HCT116 (cell line): ENCODE data around the gene C17orf114.

Experiments
- ATAC-seq: fragments of 200-7000 bp; cut with Tn5 transposase; 2 replicates; pipeline ENCODE4 v1.9.1; 2020; ENCODE audit warnings: mild to moderate bottlenecking, moderate library complexity
- BruUV-seq: library from RNA; stranded (reverse); fragments of 400-500 nt; replicated peaks from 2 replicates; lab custom pipeline; 2021; lab: Mats Ljungman, UMichigan
- CTCF ChIA-PET: fragments of 300-600 bp; sonication (Branson Sonifier 250); formaldehyde crosslinking; loops from one replicate; lab custom pipeline; 2021; ENCODE audit warnings: antibody characterized with exemption; lab: Charles Lee
- POLR2A ChIA-PET: fragments of 300-600, 350-600 bp; sonication (Branson Sonifier 250); formaldehyde crosslinking; loops from one replicate; lab custom pipeline; 2021; ENCODE audit warnings: antibody characterized with exemption; lab: Charles Lee
- RAD21 ChIA-PET, 2 experiments: fragments of 300-600 bp; sonication (Branson Sonifier 250); formaldehyde crosslinking; loops; one replicate each; lab custom pipeline; 2023; ENCODE audit warnings: low total read pairs in 2 of 2; ENCODE audit not compliant: uncharacterized antibody in 2 of 2, unreplicated experiment in 2 of 2, low non-redundant PET in 1 of 2; lab: Charles Lee
- DNase-seq: peaks from one replicate; pipeline ENCODE4 v3.0.0-alpha.2; 2010; ENCODE audit warnings: low read depth, low spot score
- H2AFZ ChIP-seq: fragments of 200-600 bp; shearing (Covaris generic), sonication (generic); 2 replicates; pipeline ENCODE4 v1.6.1; 2017; ENCODE audit warnings: low read depth, mixed run types, mixed read lengths, antibody characterized with exemption, low read length; ENCODE audit not compliant: poor library complexity, severe bottlenecking
- H3K27ac ChIP-seq: 2 replicates; pipeline ENCODE4 v1.5.1; 2012; ENCODE audit warnings: low read depth, low read length
- H3K27me3 ChIP-seq: fragments of 200-600 bp; sonication (generic); 2 replicates; pipeline ENCODE4 v1.6.1; 2016; ENCODE audit warnings: mixed run types, low read length, mixed read lengths; ENCODE audit not compliant: insufficient read depth
- H3K36me3 ChIP-seq, 2 experiments: fragments of 200-500 bp in 1 of 2; fragments of 200-600 bp in 1 of 2; sonication (Bioruptor generic) in 1 of 2; sonication (generic) in 1 of 2; 2 replicates each; pipeline versions ENCODE4 v1.5.1 to v1.6.1; 2014 to 2016; ENCODE audit warnings: low read length in 2 of 2, inconsistent platforms in 1 of 2, mixed read lengths in 1 of 2, mixed run types in 1 of 2; ENCODE audit not compliant: insufficient read depth in 2 of 2, control insufficient read depth in 1 of 2
- H3K4me1 ChIP-seq, 2 experiments: fragments of 200-600 bp in 1 of 2; sonication (generic) in 1 of 2; 2 replicates each; pipeline versions ENCODE4 v1.5.1 to v1.6.1; 2012 to 2017; ENCODE audit warnings: low read length in 2 of 2, inconsistent platforms in 1 of 2, mild to moderate bottlenecking in 1 of 2, mixed read lengths in 1 of 2, mixed run types in 1 of 2, moderate library complexity in 1 of 2; ENCODE audit not compliant: insufficient read depth in 2 of 2, control insufficient read depth in 1 of 2
- H3K4me2 ChIP-seq: fragments of 200-600 bp; sonication (generic); 2 replicates; pipeline ENCODE4 v1.6.1; 2017; ENCODE audit warnings: mixed run types, low read length, mixed read lengths
- H3K4me3 ChIP-seq, 2 experiments: fragments of 200-600 bp in 1 of 2; sonication (generic) in 1 of 2; replicated peaks in 1 of 2; 2 replicates each; pipeline ENCODE4 v1.5.1; 2011 to 2016; ENCODE audit warnings: low read length in 2 of 2, control low read depth in 1 of 2, low read depth in 1 of 2, mild to moderate bottlenecking in 1 of 2, mixed read lengths in 1 of 2, mixed run types in 1 of 2
- H3K79me2 ChIP-seq: fragments of 200-600 bp; sonication (generic); 2 replicates; pipeline ENCODE4 v1.6.1; 2017; ENCODE audit warnings: mild to moderate bottlenecking, mixed run types, low read length, moderate library complexity, mixed read lengths; ENCODE audit not compliant: insufficient read depth
- H3K9ac ChIP-seq: fragments of 200-600 bp; sonication (generic); 2 replicates; pipeline ENCODE4 v1.6.1; 2016; ENCODE audit warnings: low read length, mixed read lengths
- H3K9me2 ChIP-seq: fragments of 200-600 bp; sonication (generic), shearing (Covaris generic); 2 replicates; pipeline ENCODE4 v1.6.1; 2017; ENCODE audit warnings: mixed run types, mild to moderate bottlenecking, moderate library complexity; ENCODE audit not compliant: insufficient read depth
- H3K9me3 ChIP-seq, 2 experiments: fragments of 200-500 bp in 1 of 2; fragments of 200-600 bp in 1 of 2; sonication (Bioruptor generic) in 1 of 2; sonication (generic) in 1 of 2; 2 replicates each; pipeline ENCODE4 v1.6.1; 2014 to 2017; ENCODE audit warnings: low read length in 2 of 2, mixed read lengths in 2 of 2, inconsistent platforms in 1 of 2, low read depth in 1 of 2, mild to moderate bottlenecking in 1 of 2, mixed run types in 1 of 2, moderate library complexity in 1 of 2; ENCODE audit not compliant: control insufficient read depth in 1 of 2, insufficient read depth in 1 of 2
- H4K20me1 ChIP-seq: fragments of 200-600 bp; sonication (generic), shearing (Covaris generic); 2 replicates; pipeline ENCODE4 v1.6.1; 2017; ENCODE audit warnings: mixed run types, mild to moderate bottlenecking, moderate library complexity; ENCODE audit not compliant: insufficient read depth
- CBX3 ChIP-seq: IDR thresholded peaks from 2 replicates; pipeline ENCODE4 v1.6.1; 2012; ENCODE audit warnings: low read depth
- CEBPB ChIP-seq: IDR thresholded peaks from 2 replicates; pipeline ENCODE4 v1.6.1; 2012; ENCODE audit warnings: low read depth
- ELF1 ChIP-seq: IDR thresholded peaks from 2 replicates; pipeline ENCODE4 v1.6.1; 2012; ENCODE audit warnings: low read depth, borderline replicate concordance
- EZH2 ChIP-seq: fragments of 200-600 bp; sonication (generic); IDR thresholded peaks from 2 replicates; pipeline ENCODE4 v1.6.1; 2017; ENCODE audit warnings: antibody characterized with exemption, mixed run types
- FOSL1 ChIP-seq: IDR thresholded peaks from 2 replicates; pipeline ENCODE4 v1.6.1; 2012; ENCODE audit warnings: low read depth
- MAX ChIP-seq: IDR thresholded peaks from 2 replicates; pipeline ENCODE4 v1.6.1; 2012
- RAD21 ChIP-seq: IDR thresholded peaks from 2 replicates; pipeline ENCODE4 v1.6.1; 2012; ENCODE audit warnings: low read depth, mild to moderate bottlenecking
- SRF ChIP-seq: IDR thresholded peaks from 2 replicates; pipeline ENCODE4 v1.6.1; 2012; ENCODE audit warnings: low read depth
- TCF7L2 ChIP-seq: IDR thresholded peaks from 2 replicates; pipeline ENCODE4 v1.7.0; 2011; ENCODE audit warnings: borderline replicate concordance, inconsistent platforms; ENCODE audit not compliant: insufficient read depth, insufficient read length; ENCODE audit errors: extremely low read depth
- YY1 ChIP-seq: IDR thresholded peaks from 2 replicates; pipeline ENCODE4 v1.6.1; 2011; ENCODE audit warnings: low read length, low read depth, moderate library complexity, mild to moderate bottlenecking; ENCODE audit not compliant: insufficient replicate concordance; ENCODE audit errors: extremely low read depth
- ZBTB33 ChIP-seq: IDR thresholded peaks from 2 replicates; pipeline ENCODE4 v1.6.1; 2011; ENCODE audit warnings: mild to moderate bottlenecking, low read length, moderate library complexity; ENCODE audit not compliant: insufficient replicate concordance; ENCODE audit errors: extremely low read depth
- ZFX ChIP-seq: fragments of 450-650 bp; IDR thresholded peaks from 2 replicates; pipeline ENCODE4 v1.6.1; 2017
- intact Hi-C: fragments of 100-400 bp; cut with micrococcal nuclease; formaldehyde crosslinking; loops from 2 replicates; pipeline ENCODE4 v1.10.0; 2022

The C17orf114 gene

DNA sequence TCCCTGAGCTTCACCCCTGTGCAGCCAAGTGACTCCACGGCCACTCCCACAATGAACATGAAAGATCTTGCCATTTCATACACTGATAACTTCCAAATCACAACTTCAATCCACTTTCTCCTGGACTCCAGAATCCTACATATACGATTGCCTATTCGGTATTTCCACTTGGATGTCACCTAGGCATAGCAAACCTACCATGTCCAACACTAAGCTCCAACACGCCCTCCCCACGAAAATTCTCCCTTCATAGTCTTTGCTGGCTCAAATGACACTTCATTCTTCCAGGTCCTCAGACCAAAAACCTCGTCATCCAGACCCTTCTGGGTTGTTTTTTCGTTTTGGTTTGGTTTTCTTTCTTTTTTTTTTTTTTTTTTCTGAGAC is 11.4 kb downstream of the C17orf114 start:
- Histone ChIP-seq H3K27ac (peak overlapping the region; percentile 98), H3K9me3 (no peaks in the 10 kb centered on the region), H3K36me3 (no peaks in the 10 kb centered on the region), H3K79me2 (peaks cover 8% of the 10 kb centered on the region; the same call in 1 of the 2 replicates), H4K20me1 (no peaks in the 10 kb centered on the region)
- DNase-seq (no peak), ATAC-seq (no peak)
- ChIA-PET CTCF (interaction anchor here (0.7 to 3.6 kb wide), 17 partner anchors 12 to 224 kb away, joined by 3 to 19 read pairs (median 4); partner anchors contain the start of genes ARRB2, CHRNE, MED11 and PLD2), POLR2A (interaction anchor here (0.7 to 1.3 kb wide), 4 partner anchors 16 to 177 kb away, joined by 3 to 5 read pairs (median 3); partner anchors contain the start of genes PLD2 and SPAG7)
- BruUV-seq, result no TSS peak
- no peak for TF ChIP-seq MAX
- no peak for TF ChIP-seq EZH2
- TF ChIP-seq ZBTB33, result no peak
- no peak for TF ChIP-seq YY1
- no peak for TF ChIP-seq SRF
- TF ChIP-seq RAD21, result no peak
- TF ChIP-seq CEBPB, result no peak
- TF ChIP-seq ELF1, result no peak
- TF ChIP-seq FOSL1, result no peak
- no peak for TF ChIP-seq CBX3
- no peak for TF ChIP-seq TCF7L2
- no peak for TF ChIP-seq ZFX
- TF ChIP-seq, all 23 proteins: peak for 0
- Histone ChIP-seq H3K9me2 (no peaks in the 10 kb centered on the region), H3K4me2 (peak overlapping the region; percentile 92), H3K27me3 (no peaks in the 10 kb centered on the region), H3K4me1 (peaks cover 25 to 42% of the 10 kb centered on the region in 2 experiments), H3K9ac (peak overlapping the region; percentile 79), H3K4me3 (peak overlapping the region; percentile 61 to 66), H2AFZ (peak overlapping the region; percentile 81)
- intact Hi-C loops, result loop anchor here (2.0 kb wide), 1 partner anchor 60 kb away; the partner anchor contains the start of gene MED11
- RAD21 ChIA-PET, result interaction anchor here (1.4 to 1.5 kb wide), 2 partner anchors 60 to 80 kb away, joined by 4 to 6 read pairs; partner anchors contain the start of genes ARRB2 (in 1 of the 2) and MED11 (in 1 of the 2)
